SKM-1 (cell line): ENCODE results near the gene LTA4H.
"Not testable (repeated sequence)": the region's sequence is repeated elsewhere in the genome, so short reads cannot be mapped to it uniquely, and the experiment has no call there.

Source experiments
- DNase-seq: peaks from one replicate; lab custom pipeline; 2025; ENCODE audit not compliant: unreplicated experiment; lab: John Stamatoyannopoulos, UW

LTA4H gene

DNA sequence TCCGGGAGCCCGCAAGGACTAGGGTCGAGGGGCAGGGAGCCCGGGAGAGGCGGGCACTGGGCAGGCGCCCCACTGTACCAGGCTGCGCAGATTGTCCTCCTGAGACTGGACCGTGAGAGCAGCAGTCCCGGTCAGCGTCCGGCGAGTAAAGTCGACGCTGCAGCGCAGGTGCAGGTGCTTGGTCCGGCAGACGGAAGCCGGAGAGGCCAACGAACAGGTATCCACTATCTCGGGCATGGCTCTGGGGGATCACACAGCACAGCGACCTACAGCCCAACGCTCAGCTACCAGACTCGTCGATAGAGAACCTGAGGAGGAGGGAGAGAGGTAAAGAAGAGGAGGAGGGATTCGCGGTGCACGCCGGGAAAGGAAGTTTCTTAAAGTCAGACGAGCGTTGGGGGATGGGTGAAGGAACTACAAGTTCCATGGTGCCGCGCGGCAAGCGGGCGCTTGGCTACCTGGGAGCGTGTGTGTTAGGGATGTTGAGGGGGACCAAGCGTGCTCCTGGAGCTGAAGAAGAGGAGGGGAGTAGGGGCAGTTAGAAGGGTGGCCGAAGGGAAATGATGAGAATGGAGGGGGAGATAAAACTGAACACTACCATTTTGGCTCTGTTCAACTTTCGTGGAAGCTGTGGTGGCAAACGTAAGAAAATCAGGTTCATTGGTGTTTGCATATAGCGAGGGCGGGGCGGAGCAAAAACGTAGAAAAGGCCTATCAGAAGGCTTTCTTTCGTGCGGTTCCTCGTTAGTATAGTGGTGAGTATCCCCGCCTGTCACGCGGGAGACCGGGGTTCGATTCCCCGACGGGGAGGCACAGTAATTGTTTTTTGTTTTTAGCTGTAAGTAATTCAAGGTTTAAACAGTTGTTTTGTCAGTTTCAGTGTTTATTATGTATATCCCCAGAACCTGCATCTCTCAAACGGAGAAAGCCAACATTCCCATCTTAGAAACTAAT lies at the start of gene LTA4H:
TSS of gene LTA4H (minus strand) at position 305 of the 954 bp plus-strand sequence. CDS start at position 237, 68 bp downstream.
- peak; percentile 64 for DNase-seq

DNA sequence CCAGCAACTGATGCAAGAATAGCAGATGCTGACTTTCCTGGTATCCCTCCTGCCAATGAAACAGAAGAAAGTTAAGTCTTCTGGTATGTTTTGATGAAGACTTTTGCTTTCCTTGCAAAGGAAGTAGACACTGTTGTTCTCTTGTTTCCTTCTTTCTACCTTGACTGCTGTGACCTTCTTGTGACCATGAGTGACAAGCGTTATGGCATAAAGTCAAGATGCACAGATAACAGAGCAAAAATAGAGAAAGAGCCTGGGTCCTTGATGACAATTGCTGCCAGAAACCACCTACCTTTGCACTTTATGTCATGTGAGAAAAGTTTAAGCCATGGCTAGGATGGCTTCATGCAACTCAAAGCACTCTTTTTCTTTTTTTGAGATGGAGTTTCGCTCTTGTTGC lies 49.2 kb upstream of the LTA4H start:
- DNase-seq: no peak

DNA sequence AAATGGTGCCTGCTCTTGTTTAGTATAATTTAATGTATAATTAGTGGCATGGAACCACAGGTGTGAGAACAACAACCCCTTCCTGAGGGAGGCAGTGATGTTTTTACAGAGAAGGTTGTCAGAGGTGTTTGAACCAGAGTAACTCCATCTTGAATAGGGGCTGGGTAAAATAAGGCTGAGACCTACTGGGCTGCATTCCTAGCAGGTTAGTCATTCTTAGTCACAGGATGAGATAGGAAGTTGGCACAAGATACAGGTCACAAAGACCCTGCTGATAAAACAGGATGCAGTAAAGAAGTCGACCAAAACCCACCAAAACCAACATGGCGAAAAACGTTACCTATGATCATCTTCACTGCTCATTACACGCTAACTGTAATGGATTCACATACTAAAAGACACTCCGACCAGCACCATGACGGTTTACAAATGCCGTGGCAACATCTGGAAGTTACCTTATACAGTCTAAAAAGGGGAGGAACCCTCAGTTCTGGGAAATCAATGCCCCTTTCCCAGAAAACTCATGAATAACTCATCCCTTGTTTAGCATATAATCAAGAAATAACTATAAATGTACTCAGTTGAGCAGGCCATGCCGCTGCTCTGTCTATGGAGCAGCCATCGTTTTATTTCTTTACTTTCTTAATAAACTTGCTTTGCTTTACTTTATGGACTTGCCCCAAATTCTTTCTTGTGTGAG lies 47.8 kb upstream of the LTA4H start:
- DNase-seq: no peak

DNA sequence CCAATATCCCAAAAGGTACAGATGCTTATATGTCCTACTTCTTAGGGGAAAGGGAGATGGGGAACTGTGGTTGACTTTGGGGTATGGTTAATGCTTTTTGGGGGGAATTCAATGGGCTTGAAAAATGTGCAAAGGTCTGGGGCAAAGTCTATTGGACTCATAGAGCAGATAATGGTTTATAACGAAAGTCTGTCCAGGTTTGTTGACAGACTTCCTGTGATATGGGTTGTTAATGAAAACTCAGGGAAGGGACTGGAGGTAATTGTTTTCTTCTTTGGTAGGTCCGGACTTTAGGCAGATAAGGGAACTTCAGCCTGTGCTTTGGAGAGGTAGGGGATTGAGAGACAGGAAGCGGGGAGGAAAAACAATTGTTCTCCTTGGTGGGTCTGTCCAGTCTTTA lies 46.2 kb upstream of the LTA4H start:
- no peak for DNase-seq

DNA sequence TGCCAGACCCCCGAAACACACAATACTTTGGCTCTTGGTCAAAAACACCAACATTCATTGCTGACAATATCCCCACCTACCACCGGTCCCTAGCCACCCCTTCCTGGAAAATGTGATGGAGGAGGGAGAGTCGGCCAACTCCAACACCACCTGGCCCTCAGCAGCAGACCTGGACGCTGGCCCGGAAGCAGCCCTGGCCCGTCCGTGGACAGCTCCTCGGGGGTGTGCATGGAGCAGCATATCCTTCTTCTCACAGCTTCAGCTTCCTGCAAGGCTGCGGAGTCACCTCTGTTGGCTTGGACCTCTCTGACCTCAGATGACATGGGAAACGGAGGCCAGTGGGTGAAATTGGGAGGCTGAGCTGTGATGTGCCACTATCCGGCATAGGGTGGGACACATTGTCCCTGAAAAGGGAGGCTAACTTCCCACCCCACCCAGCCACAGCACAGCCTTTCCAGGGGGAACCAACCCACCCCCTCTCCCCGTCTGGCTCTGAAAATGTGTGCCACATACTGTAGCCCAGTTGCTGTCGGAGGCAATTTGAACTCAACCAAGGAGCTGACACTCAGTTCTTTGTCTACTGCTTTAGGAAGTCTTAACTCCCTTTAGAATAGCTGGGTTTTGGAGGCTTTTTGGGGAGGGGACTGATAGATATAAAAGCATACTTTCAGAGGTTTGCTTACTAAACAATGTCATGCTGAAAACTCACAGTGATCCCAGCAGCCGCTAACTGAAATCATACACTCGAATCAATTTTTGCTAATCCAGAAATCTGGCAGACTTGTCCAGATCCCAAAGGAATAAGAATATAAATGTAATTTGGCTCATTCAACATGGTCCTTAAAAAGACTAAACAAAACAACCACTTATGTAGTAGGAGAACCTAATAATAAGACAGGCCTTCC lies 43.1 kb upstream of the LTA4H start:
- DNase-seq: no peak

DNA sequence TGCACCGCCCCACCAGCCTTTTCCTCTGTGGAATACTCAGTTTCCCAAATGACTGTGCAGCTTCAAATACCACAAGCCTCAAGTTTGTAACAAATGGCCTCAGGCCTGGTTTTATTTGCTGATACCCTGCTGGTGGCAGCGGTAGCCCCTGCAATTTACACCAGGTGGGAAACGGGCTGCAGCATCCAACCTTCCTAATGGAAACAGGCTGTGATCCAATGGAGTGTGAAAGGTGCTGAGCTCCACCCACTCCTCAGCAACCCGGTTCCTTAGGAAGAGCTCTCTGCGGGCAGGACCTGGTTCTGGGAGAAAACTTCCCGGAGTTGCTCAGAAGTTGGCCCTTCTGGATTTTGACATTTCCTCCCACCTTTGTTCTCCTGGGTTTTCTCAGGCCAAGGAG lies 41.7 kb upstream of the LTA4H start:
- no peak for DNase-seq

DNA sequence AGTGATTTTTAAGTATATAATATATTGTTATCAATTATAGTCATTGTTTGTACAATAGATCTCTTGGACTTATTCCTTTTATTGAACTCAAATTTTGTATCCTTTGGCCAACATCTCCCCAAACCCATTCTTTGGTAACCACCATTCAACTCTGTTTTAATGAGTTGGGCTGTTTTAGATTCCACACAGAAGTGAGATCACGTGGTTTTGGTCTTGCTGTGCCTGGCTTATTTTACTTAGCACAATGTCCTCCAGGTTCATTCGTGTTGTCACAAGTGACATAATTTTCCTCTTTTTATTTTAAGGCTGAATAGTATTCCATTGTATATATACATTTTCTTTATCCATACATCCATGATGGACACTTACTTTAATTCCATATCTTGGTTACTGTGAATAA lies 40.2 kb upstream of the LTA4H start:
- DNase-seq: no peak

DNA sequence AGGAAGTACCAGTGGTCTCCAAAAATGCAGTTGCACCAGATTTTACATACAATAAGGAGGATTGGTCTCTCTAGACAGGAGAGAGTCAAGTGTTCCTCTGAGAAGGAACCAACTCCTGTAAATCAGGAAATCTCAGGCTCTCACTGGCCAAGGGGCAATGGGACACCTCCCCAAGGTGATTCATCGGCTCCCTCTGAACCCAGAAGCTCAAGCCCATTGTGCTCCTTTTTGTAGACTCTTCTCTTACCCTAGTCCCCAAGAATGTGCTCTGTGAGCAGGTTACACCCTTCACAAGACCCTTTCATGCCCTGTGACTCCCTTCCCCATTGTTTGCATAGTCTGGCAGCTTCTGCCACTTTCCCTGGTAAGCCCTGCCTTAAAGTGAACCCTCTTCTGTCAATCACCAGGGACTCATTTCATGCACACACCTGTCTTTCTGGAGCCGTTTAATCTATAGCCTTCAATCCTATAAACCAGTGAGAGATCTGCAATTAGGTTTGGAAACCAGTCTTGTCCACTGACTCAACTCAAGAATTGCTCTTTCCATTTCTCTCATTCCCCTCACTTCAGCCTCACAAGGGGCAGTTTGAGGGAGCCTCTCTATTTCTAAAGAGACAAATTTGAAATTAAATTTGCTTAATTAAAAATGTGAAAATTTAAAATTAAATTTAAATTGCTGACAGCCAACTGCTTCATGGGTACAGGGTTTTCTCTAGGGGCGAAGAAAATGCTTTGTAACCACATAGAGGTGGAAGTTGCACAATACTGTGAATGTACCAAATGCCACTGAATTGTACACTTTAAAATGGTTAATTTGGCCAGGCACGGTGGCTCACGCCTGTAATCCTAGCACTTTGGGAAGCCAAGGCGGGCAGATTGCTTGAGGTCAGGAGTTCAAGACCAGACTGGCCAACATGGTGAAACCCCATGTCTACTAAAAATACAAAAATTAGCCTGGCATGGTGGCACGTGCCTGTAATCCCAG lies 38.3 kb upstream of the LTA4H start:
- DNase-seq: no peak

DNA sequence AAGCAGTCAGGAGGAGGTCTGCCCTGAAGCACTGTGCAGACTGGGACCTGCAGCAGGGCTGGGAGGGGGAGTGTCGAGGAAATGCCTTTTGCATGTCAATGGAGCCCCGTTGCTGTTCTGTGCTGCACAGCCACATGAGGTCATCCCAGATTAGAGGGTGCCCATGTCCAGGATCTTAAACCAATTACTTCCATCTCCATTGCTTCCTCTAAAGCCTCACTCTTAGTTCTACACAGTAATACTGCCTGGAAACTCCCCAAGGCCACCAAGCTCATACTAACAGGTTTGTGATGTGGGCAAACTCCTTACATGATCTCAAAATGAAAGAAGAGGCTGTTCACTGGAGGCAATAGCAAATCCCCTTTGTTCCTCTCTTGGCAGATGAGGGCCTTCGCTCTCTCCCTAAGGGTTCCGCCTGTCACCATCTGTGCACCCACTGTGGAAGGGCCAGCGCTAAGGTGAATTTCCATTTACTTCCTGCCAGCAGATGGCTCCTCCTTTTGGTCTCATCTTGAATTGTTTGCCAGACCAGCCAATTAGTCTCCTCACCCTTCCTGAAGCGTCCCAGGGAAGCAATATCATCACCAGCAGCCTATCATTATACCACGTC lies 35.4 kb upstream of the LTA4H start:
- DNase-seq: no peak

DNA sequence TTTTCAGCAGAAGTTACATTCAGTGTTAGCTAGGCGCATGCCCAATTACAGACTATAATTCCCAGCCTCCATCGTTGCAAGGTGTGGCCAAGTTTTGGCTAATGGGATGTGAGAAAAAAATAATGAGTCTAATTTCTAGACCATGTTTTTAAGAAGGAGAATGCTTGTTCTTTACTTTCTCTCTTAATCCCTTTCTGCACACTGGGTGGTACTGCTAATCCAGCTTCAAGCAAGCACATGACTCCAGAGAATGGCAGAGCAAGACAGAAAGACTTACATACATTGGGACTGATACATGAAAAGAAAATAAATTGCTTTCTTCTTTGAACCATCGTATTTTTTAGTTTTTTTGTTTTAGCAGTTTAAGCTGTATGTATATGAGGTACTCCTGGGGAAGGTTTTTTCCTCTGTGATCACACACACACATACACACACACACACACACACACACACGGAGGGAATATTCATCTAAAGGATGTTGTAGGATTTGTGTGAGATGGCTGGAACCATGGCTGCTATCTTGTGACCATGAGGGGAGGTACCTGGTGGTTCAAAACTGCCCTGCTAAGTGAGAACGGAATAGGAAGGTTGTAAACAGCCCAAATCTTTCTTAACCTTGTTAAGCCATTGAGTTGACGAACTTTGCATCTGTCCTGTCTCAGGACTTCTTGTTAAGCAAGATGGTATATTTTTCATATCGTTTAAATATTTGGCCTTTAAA lies 34.3 kb upstream of the LTA4H start:
- DNase-seq: no peak

DNA sequence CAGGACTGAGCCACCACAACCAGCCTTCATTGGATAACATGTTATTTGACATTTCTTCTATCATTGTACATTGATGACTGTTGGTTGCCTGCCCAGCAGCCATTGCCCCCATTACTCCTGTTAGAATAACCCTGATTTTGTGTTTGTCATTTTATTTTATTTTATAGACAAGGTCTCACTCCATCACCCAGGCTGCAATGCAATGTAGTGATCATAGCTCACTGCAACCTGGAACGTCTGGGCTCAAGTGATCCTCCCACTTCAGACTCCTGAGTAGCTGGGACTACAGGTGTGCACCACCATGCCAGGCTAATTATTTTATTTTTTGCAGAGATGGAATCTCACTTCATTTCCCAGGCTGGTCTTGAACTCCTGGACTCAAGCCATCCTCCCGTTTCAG lies 33.2 kb upstream of the LTA4H start:
- DNase-seq: no peak

DNA sequence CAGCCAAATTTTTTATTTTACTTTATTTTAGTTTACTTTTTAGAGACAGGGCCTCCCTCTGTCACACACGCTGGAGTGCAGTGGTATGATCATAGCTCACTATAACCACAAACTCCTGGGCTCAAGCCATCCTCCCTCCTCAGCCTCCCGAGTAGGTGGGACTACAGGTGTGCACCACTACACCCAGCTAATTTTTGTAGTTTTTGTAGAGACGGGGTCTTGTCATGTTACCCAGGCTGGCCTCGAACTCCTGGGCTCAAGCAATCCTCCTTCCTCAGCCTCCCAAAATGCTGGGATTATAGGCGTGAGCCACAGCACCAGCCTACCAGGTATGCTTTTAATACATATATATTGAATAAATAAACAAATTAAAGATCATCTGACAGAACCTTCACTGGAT lies 32.7 kb upstream of the LTA4H start:
- no peak for DNase-seq

DNA sequence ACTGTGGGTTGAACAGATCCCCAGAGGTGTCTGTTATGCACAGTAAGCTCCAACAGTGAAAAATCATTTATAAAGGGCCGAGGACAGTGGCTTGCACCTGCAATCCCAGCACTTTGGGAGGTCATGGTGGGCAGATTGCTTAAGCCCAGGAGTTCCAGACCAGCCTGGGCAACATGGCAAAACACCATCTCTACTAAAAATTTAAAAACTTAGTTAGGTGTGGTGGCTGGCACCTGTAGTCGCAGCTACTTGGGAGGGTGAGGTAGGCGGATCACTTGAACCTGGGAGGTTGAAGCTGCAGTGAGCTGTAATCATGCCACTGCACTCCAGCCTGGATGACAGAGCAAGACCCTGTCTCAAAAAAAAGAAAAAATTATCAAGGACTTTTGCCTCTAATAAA lies 30.4 kb upstream of the LTA4H start:
- DNase-seq: not testable (repeated sequence)

DNA sequence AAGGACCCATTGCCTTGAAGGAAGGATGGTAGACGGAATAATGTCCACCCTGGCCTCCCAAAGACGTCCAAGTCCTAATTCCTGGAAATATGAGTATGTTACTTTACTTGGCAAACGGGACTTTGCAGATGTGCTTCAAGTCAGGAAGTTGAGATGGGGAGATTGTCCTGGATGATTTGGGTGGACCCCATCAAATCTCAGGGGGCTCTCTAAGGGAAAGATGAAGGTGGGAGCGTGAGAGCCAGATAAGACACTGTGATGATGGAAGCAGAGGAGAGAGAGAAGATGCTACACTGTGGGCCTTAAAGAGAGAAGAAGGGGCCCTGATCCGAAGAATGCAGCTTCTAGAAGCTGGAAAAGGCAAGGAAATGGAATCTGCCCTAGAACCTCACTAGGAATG lies 29.6 kb upstream of the LTA4H start:
- DNase-seq: no peak

DNA sequence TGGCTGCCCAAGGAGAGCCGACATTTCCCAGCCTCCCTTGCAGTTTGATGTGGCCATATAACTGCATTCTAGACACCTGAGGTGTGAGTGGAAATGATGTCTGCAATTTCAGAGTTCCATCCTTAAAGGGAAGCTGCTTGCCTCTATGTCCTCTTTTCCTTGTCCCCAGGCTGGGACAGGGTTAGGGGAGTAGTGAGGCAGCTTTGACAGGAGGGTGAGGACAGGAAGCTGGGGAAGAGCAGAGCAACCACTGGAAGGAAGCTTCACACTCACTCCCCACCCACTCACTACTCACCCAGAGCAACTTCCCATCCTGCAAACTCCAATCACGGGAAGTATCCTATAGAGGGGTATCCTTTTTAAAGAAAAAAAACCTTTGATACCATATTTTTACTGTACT lies 28.9 kb upstream of the LTA4H start:
- DNase-seq: no peak

DNA sequence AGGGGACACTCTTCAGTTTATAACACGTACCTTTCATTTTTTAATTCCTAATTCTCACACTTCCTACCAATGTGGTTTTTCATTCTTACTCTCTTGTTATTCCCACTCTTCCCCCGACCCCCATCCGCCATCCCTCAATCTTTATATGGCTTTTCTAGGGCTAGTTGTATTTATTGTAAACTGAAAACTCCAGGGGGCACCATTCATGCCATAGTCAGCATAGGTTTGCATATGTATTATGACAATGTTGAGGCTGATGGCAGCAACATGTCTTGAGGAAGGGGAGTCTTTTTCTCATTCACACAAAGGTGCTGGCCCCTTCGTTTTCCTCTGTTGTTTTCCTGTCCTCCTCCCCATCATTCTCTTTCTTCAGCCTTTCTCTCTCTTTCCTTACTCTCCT lies 27.7 kb upstream of the LTA4H start:
- no peak for DNase-seq

DNA sequence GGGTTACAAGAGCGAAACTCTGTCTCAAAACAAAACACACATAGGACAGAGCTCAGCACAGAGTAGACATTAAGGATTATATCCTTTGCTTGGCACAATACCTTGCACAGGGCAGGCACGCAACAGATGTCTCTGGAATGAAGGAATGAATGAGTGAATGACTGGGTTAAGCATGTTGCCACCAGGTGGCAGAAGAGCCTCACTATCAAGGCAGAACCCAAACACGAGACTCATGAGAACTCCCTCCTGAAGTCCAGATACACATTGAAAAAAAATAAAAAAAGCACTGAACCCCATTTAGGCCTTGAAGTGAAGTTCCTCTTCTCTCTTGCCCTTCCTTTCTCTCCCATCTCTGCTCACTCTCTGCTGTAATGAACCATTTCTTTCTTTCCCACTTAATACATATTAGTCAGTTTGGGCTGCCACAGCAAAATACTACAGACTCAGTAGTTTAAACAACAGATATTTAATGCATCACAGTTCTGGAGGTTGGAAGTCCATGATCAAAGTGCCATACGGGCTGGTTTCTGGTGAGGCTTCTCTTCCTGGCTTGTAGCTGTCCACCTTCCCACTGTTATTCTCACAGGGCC lies 26.6 kb upstream of the LTA4H start:
- DNase-seq: peak; percentile 23

DNA sequence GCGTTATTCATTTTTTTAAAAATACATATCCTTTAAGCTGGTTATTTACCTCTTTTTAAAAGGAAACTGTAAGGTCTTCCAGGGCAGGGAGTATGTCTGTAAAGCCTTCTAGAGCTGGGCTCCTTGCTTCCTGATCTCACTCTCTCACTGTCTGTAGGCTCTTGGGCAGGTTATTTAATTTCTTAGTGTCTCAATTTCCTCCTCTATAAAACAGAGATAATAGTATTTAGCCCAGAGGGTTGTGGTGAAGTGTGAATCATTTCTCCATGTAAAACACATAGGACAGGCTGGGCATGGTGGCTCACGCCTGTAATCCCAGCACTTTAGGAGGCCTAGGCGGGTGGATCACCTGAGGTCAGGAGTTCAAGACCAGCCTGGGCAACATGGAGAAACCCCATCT lies 25.9 kb upstream of the LTA4H start:
- no peak for DNase-seq

DNA sequence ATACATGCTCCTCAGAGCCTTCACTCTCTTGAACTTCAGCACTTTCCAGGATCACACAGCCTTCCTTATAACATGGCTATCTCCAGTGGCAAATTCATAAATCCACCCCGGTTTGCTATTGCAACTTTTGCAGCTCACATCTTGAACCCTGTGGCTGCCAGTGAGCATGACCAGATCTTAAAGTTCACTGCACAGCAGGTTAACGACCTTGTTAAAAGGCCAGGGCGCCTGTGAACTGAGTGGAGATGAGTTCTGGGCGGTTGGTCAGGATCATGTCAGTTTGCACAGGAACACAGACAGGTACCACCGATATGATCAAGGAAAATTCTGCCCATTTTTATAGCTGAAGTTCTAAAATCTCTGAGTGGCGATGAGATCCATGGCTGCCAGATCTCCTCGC lies 24.7 kb upstream of the LTA4H start:
- DNase-seq: no peak
